ENCODE data around the gene C11orf58.

The C11orf58 gene

DNA sequence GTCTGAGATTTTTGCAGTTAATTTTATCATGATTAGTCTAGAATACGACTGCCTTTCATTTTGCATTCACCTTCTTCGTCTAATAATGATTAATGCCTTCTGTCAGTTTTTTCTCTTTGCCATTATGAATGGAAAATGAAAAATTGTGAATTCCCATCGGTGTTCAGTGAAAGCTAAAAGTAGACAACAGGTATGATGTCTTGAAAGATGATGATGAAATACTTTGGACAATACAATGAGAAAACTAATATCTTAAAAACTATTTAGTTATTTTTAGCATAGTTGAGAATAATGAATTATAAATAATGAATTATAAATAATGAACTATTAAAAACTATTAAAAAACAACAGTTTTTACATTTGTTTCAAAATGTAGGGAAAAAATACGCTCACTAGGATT, 5.0 kb downstream of the C11orf58 start:
- Histone ChIP-seq H3K4me1 (ENCODE audit: control insufficient read depth, low read length) (peaks cover 29% of the 10 kb centered on the region), H3K36me3 (ENCODE audit: control insufficient read depth, low read length) (peaks cover 89% of the 10 kb centered on the region), H3K9me2 (replicated peaks; ENCODE audit: control insufficient read depth, low read length) (no peaks in the 10 kb centered on the region), H4K20me1 (ENCODE audit: control insufficient read depth, insufficient read depth, low read depth, low read length) (peaks cover 22% of the 10 kb centered on the region), H3K79me2 (ENCODE audit: control insufficient read depth, low read length) (peaks cover 95% of the 10 kb centered on the region), H3K4me3 (ENCODE audit: low read length) (no peak overlapping the region), H3K4me2 (ENCODE audit: low read length) (no peak overlapping the region), H3K27me3 (ENCODE audit: control insufficient read depth, low read length) (no peaks in the 10 kb centered on the region), H3F3A (ENCODE audit: control insufficient read depth, insufficient read depth) (no peaks in the 10 kb centered on the region), H3K9me3 (ENCODE audit: control insufficient read depth, insufficient read depth, low read length) (no peaks in the 10 kb centered on the region), H3K27ac (ENCODE audit: low read depth, low read length) (no peak overlapping the region)
- no peak for TF ChIP-seq CTCF (IDR thresholded peaks at IDR 0.05; ENCODE audit: low read depth, low read length, poor library complexity, severe bottlenecking)
- no peak for TF ChIP-seq EZH2phosphoT487 (IDR thresholded peaks at IDR 0.05; ENCODE audit: borderline replicate concordance, low read length)

DNA sequence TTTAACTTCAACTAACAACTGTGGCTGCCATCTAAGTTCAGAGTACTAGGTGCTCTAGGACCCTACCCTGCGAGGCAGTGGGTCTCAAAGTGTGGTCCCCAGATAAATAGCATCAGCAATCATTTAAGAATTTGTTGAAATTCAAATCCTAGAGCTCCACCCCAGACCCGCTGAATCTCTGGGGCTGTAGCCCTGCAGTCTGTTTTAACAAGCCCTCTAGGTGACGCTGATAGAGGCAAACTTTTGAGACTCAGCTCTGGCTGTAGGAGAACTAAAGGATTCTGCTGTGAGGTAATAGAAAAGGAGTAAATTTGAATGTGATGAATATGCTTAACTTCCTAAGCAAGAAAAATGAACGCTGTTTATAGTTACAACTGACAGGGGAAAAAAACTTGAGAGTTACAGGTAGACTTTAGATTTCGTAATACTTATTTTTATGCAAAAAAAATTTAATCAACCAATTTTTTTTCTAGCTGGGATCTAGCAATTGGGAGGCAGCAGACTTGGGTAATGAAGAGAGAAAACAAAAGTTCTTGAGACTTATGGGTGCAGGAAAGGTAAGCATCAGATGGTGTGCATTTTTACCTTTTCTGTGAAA, 5.8 kb downstream of the C11orf58 start:
- Histone ChIP-seq H3K9me2 (replicated peaks; ENCODE audit: control insufficient read depth, low read length) (no peaks in the 10 kb centered on the region), H4K20me1 (ENCODE audit: control insufficient read depth, insufficient read depth, low read depth, low read length) (peaks cover 20% of the 10 kb centered on the region), H3K27ac (ENCODE audit: low read depth, low read length) (no peak overlapping the region), H3K79me2 (ENCODE audit: control insufficient read depth, low read length) (peaks cover 89% of the 10 kb centered on the region), H3K4me1 (ENCODE audit: control insufficient read depth, low read length) (peaks cover 29% of the 10 kb centered on the region), H3K36me3 (ENCODE audit: control insufficient read depth, low read length) (peaks cover 88% of the 10 kb centered on the region), H3K4me2 (ENCODE audit: low read length) (no peak overlapping the region), H3K27me3 (ENCODE audit: control insufficient read depth, low read length) (no peaks in the 10 kb centered on the region), H3K4me3 (ENCODE audit: low read length) (no peak overlapping the region), H3F3A (ENCODE audit: control insufficient read depth, insufficient read depth) (no peaks in the 10 kb centered on the region), H3K9me3 (ENCODE audit: control insufficient read depth, insufficient read depth, low read length) (no peaks in the 10 kb centered on the region)
- TF ChIP-seq CTCF (IDR thresholded peaks at IDR 0.05; ENCODE audit: low read depth, low read length, poor library complexity, severe bottlenecking) = no peak
- no peak for TF ChIP-seq EZH2phosphoT487 (IDR thresholded peaks at IDR 0.05; ENCODE audit: borderline replicate concordance, low read length)

DNA sequence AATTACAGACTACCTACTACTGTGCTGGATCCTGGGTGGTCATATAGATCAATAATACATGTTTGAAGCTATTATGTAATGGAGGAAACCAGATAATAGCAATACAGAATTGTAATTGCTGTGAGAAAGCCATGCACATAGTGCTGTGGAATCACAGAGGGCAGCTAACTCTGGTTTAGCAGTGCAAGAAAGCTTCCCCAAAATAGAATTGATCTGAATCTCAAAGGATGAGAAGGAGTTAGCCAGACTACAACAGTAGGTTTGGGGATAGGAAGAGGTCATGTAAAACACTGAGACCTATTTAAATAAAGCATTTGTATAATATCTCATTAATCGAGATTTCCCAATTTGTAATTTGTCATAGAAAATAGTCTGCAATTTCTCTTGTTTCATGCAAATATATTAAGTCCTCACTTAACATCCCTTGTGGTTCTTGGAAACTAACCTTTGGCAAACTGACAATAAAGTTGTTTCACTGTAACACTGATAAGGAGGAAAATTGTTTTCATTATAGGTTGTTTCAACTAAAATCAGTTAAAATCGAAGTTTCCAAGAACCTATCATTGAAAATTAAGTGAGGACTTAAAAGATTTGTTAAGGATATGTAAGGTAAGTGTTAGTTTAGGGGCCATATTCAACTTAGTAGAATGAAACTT, 7.6 kb downstream of the C11orf58 start:
- H3K4me1 ChIP-seq (ENCODE audit: control insufficient read depth, low read length) = peaks cover 17% of the 10 kb centered on the region
- peaks cover 13% of the 10 kb centered on the region for H4K20me1 ChIP-seq (ENCODE audit: control insufficient read depth, insufficient read depth, low read depth, low read length)
- no peaks in the 10 kb centered on the region for H3K9me2 ChIP-seq (replicated peaks; ENCODE audit: control insufficient read depth, low read length)
- no peaks in the 10 kb centered on the region for H3K9me3 ChIP-seq (ENCODE audit: control insufficient read depth, insufficient read depth, low read length)
- TF ChIP-seq EZH2phosphoT487 (IDR thresholded peaks at IDR 0.05; ENCODE audit: borderline replicate concordance, low read length) (no peak), CTCF (IDR thresholded peaks at IDR 0.05; ENCODE audit: low read depth, low read length, poor library complexity, severe bottlenecking) (no peak)
- H3K4me2 ChIP-seq (ENCODE audit: low read length) = no peak overlapping the region
- H3K27ac ChIP-seq (ENCODE audit: low read depth, low read length) = no peak overlapping the region
- no peak overlapping the region for H3K4me3 ChIP-seq (ENCODE audit: low read length)
- peaks cover 82% of the 10 kb centered on the region for H3K79me2 ChIP-seq (ENCODE audit: control insufficient read depth, low read length)
- peaks cover 93% of the 10 kb centered on the region for H3K36me3 ChIP-seq (ENCODE audit: control insufficient read depth, low read length)
- H3F3A ChIP-seq (ENCODE audit: control insufficient read depth, insufficient read depth) = no peaks in the 10 kb centered on the region
- H3K27me3 ChIP-seq (ENCODE audit: control insufficient read depth, low read length) = no peaks in the 10 kb centered on the region

All from DOHH2 (cell line).